Measurements from ENCODE around the gene OTOS. TPM values are rescaled to one million over a fixed set of nuclear protein-coding genes. Genes with fewer than 3 reads are reported as not detected.

Gene OTOS
- total and polyA plus RNA-seq, 9 of the 15 experiments (the other 6 are each of a cell fraction or from before 2014, with no cell fraction given) = not detected

- Histone ChIP-seq H4K20me1 (replicated peaks; ENCODE audit: control insufficient read depth, insufficient read depth, low read length) (no peaks in the 10 kb centered on the region), H3K4me3 (no peak overlapping the region), H3K79me2 (ENCODE audit: control insufficient read depth, insufficient read depth, low read length) (no peaks in the 10 kb centered on the region), H2AFZ (ENCODE audit: low read depth, low read length) (no peak overlapping the region), H3K4me2 (ENCODE audit: insufficient read depth, low read length) (no peak overlapping the region), H3K27me3 (ENCODE audit: control insufficient read depth in 2 of 2, insufficient read depth in 2 of 2, low read length in 2 of 2) (peaks cover 0 to 23% of the 10 kb centered on the region in 2 experiments; a peak in 2 of 5 replicates), H3K36me3 (ENCODE audit: control insufficient read depth, insufficient read depth, low read length) (no peaks in the 10 kb centered on the region), H3K9me3 (replicated peaks; ENCODE audit: control insufficient read depth, insufficient read depth, low read depth, low read length) (no peaks in the 10 kb centered on the region), H3K27ac (ENCODE audit: extremely low read depth, low read depth, low read length) (no peak overlapping the region), H3K9ac (ENCODE audit: insufficient read depth in 1 of 2, low read depth in 2 of 2, low read length in 2 of 2) (no peak overlapping the region), H3K4me1 (replicated peaks in 1 of 2; ENCODE audit: control insufficient read depth in 2 of 2, insufficient read depth in 2 of 2, low read length in 2 of 2) (no peaks in the 10 kb centered on the region), H3K9me1 (ENCODE audit: control insufficient read depth, insufficient read depth, low read length) (no peaks in the 10 kb centered on the region)
- intact Hi-C loops (cut with micrococcal nuclease) = no loop called here
- CTCF ChIA-PET (ENCODE audit: low intra/inter-chr PET ratio) = no interaction called here
- BruUV-seq (replicated peaks) = no TSS peak
- DNase-seq (ENCODE audit: extremely low read depth in 1 of 4, low spot score in 3 of 4) (no peak), FAIRE-seq (no peak), ATAC-seq (no peak)
- POLR2A ChIA-PET = no interaction called here
- in situ Hi-C loops (cut with MboI) = no loop called here
- 0% methylated on average over 2 of the region's 3 CpGs for WGBS (ENCODE audit: insufficient coverage, low coverage, missing lambda C conversion rate)
- TF ChIP-seq ZMIZ1 (IDR thresholded peaks at IDR 0.05; ENCODE audit: low read depth in 2 of 2, low read length in 2 of 2) = no peak
- no peak for TF ChIP-seq DACH1 (IDR thresholded peaks at IDR 0.05; ENCODE audit: partially characterized antibody)
- no peak for TF ChIP-seq PKNOX1 (IDR thresholded peaks at IDR 0.05)
- no peak for TF ChIP-seq ZSCAN29 (IDR thresholded peaks at IDR 0.05)
- TF ChIP-seq COPS2 (conservative IDR thresholded peaks at IDR 0.05) = no peak
- no peak for TF ChIP-seq SREBF2 (CRISPR knock-in tag; IDR thresholded peaks at IDR 0.05)
- TF ChIP-seq CBX8 (IDR thresholded peaks at IDR 0.05; ENCODE audit: borderline replicate concordance, extremely low read depth, low read depth, low read length, poor library complexity, severe bottlenecking) = no peak
- no peak for TF ChIP-seq FOXA1 (IDR thresholded peaks at IDR 0.05; ENCODE audit: borderline replicate concordance)
- TF ChIP-seq NCOA2 (IDR thresholded peaks at IDR 0.05; ENCODE audit: partially characterized antibody in 2 of 2) = no peak
- no peak for TF ChIP-seq DMBX1 (CRISPR knock-in tag; IDR thresholded peaks at IDR 0.05; ENCODE audit: borderline replicate concordance)
- no peak for TF ChIP-seq ZBTB26 (CRISPR knock-in tag; IDR thresholded peaks at IDR 0.05)
- no peak for TF ChIP-seq ARID2 (IDR thresholded peaks at IDR 0.05)
- TF ChIP-seq TCF7L2 (IDR thresholded peaks at IDR 0.05; ENCODE audit: low read depth, low read length) = no peak
- no peak for TF ChIP-seq KAT8 (IDR thresholded peaks at IDR 0.05; ENCODE audit: low read depth)
Observed at GRCh38 chr2:240184656-240185055, 44.2 kb upstream of the OTOS start.
